A549 (cell line): ENCODE measurements around the gene FGG. TPM values are rescaled to one million over a fixed set of nuclear protein-coding genes. Genes with fewer than 3 reads are reported as not detected.

Experiments
- ATAC-seq, 2 experiments: fragments of 200-7000 bp in 1 of 2; fragments of >200 bp in 1 of 2; cut with Nextera tagmentation in 1 of 2; cut with Tn5 transposase in 1 of 2; 3 replicates each; pipeline versions ENCODE4 v1.8.0 to v1.9.1; 2018 to 2020; ENCODE audit warnings: mild to moderate bottlenecking in 1 of 2, moderate library complexity in 1 of 2
- CTCF ChIA-PET: fragments of 300-600 bp; sonication (Branson Sonifier 250); formaldehyde crosslinking; extraction: SDS; loops from one replicate; lab custom pipeline; 2021; ENCODE audit warnings: antibody characterized with exemption, inconsistent platforms; lab: Yijun Ruan, JAX
- POLR2A ChIA-PET: fragments of 350-600 bp; formaldehyde crosslinking; extraction: SDS; loops from one replicate; lab custom pipeline; 2021; ENCODE audit warnings: antibody characterized with exemption, inconsistent platforms; lab: Yijun Ruan, JAX
- DNase-seq, 2 experiments: peaks; one replicate each; pipeline versions ENCODE4 v3.0.0 to v3.0.0-alpha.2; 2011 to 2016; ENCODE audit warnings: low read depth in 1 of 2, low spot score in 1 of 2
- FAIRE-seq: peaks from 2 replicates; lab custom pipeline; 2011; peaks lifted over from hg19 to GRCh38; lab: Jason Lieb, UNC
- H3K27ac ChIP-seq, 2 experiments: fragments of >200 bp; sonication (Bioruptor Twin); formaldehyde crosslinking; 3 replicates each; pipeline ENCODE4 v1.5.1; 2016 to 2017
- H3K4me1 ChIP-seq: fragments of >200 bp; sonication (Bioruptor Twin); formaldehyde crosslinking; 3 replicates; pipeline ENCODE4 v1.6.1; 2016
- H3K4me2 ChIP-seq: fragments of >200 bp; sonication (Bioruptor Twin); formaldehyde crosslinking; 3 replicates; pipeline ENCODE4 v1.6.1; 2016
- H3K4me3 ChIP-seq: fragments of >200 bp; sonication (Bioruptor Twin); formaldehyde crosslinking; 3 replicates; pipeline ENCODE4 v1.5.1; 2016
- H3K9me3 ChIP-seq: fragments of >200 bp; sonication (Bioruptor Twin); formaldehyde crosslinking; 3 replicates; pipeline ENCODE4 v1.6.1; 2016
- CBX8 ChIP-seq: fragments of 200-600 bp; sonication (generic); IDR thresholded peaks from 2 replicates; pipeline ENCODE4 v1.6.1; 2016
- CTCF ChIP-seq: fragments of >200 bp; sonication (Bioruptor Twin); formaldehyde crosslinking; IDR thresholded peaks from 3 replicates; pipeline ENCODE4 v1.5.1; 2016
- E2F6 ChIP-seq: IDR thresholded peaks from 2 replicates; pipeline ENCODE4 v1.6.1; 2012; ENCODE audit warnings: low read depth, borderline replicate concordance
- EHF ChIP-seq: fragments of 250-450 bp; sonication (Bioruptor Pico); IDR thresholded peaks from 2 replicates; pipeline ENCODE4 v1.5.0; 2020; ENCODE audit warnings: mild to moderate bottlenecking
- EHMT2 ChIP-seq: fragments of 200-600 bp; sonication (generic); IDR thresholded peaks from 2 replicates; pipeline ENCODE4 v1.6.1; 2016; ENCODE audit warnings: antibody characterized with exemption, low read depth, mild to moderate bottlenecking, moderate library complexity
- ELK1 ChIP-seq: fragments of 150-350 bp; IDR thresholded peaks from 2 replicates; pipeline ENCODE4 v1.6.1; 2014; ENCODE audit warnings: low read depth, mild to moderate bottlenecking, low read length
- FOSB ChIP-seq: fragments of 250-450 bp; sonication (Bioruptor Pico); IDR thresholded peaks from 2 replicates; pipeline ENCODE4 v1.5.0; 2020; ENCODE audit warnings: mild to moderate bottlenecking, moderate library complexity
- FOSL2 ChIP-seq, 2 experiments: fragments of 450-650 bp in 1 of 2; fragments of >200 bp in 1 of 2; sonication (Bioruptor Twin) in 1 of 2; formaldehyde crosslinking; IDR thresholded peaks; 2 replicates each; pipeline versions ENCODE4 v1.5.0 to v1.6.1; 2016 to 2020; ENCODE audit warnings: mild to moderate bottlenecking in 1 of 2, moderate library complexity in 1 of 2
- FOXS1 ChIP-seq: fragments of 250-450 bp; sonication (Bioruptor Pico); IDR thresholded peaks from 2 replicates; pipeline ENCODE4 v1.5.0; 2020; ENCODE audit warnings: mild to moderate bottlenecking, moderate library complexity
- HDAC2 ChIP-seq: fragments of 200-600 bp; sonication (generic); IDR thresholded peaks from 2 replicates; pipeline ENCODE4 v1.6.1; 2016
- HEYL ChIP-seq: fragments of 250-450 bp; sonication (Bioruptor Pico); IDR thresholded peaks from 2 replicates; pipeline ENCODE4 v1.8.0; 2021; ENCODE audit warnings: mild to moderate bottlenecking, moderate library complexity
- HOXB13 ChIP-seq: fragments of 250-450 bp; sonication (Bioruptor Pico); IDR thresholded peaks from 2 replicates; pipeline ENCODE4 v1.5.0; 2020; ENCODE audit warnings: low read depth, mild to moderate bottlenecking, moderate library complexity
- JUN ChIP-seq, 2 experiments: fragments of >200 bp; sonication (Bioruptor Twin); formaldehyde crosslinking; IDR thresholded peaks; 2 replicates in 1 of 2; 3 replicates in 1 of 2; pipeline ENCODE4 v1.6.1; 2016 to 2017
- MAZ ChIP-seq: fragments of 150-350 bp; IDR thresholded peaks from 2 replicates; pipeline ENCODE4 v1.6.1; 2014; ENCODE audit warnings: antibody characterized with exemption, low read depth, low read length, borderline replicate concordance
- MYC ChIP-seq: IDR thresholded peaks from 2 replicates; pipeline ENCODE4 v1.6.1; 2012; ENCODE audit warnings: mild to moderate bottlenecking, inconsistent platforms, low read length, improper control_type of control experiment, borderline replicate concordance
- NPAS2 ChIP-seq: fragments of 250-450 bp; sonication (Bioruptor Pico); IDR thresholded peaks from 2 replicates; pipeline ENCODE4 v1.8.0; 2022; ENCODE audit warnings: mild to moderate bottlenecking, moderate library complexity, borderline replicate concordance
- PBX3 ChIP-seq: IDR thresholded peaks from 2 replicates; pipeline ENCODE4 v1.6.1; 2012
- POLR2A ChIP-seq: IDR thresholded peaks from 2 replicates; pipeline ENCODE4 v1.6.1; 2012; ENCODE audit warnings: mild to moderate bottlenecking, low read length
- POLR2AphosphoS2 ChIP-seq: conservative IDR thresholded peaks from 2 replicates; pipeline ENCODE4 v1.6.1; 2012; ENCODE audit warnings: low read length, improper control_type of control experiment, inconsistent platforms
- REST ChIP-seq: fragments of 200-600 bp; sonication (generic); IDR thresholded peaks from 2 replicates; pipeline ENCODE4 v1.6.1; 2016; ENCODE audit warnings: antibody characterized with exemption, mild to moderate bottlenecking, moderate library complexity
- SMC3 ChIP-seq: fragments of >200 bp; sonication (Bioruptor Twin); formaldehyde crosslinking; IDR thresholded peaks from 3 replicates; pipeline ENCODE4 v1.6.1; 2018; ENCODE audit warnings: inconsistent platforms
- SREBF2 ChIP-seq: fragments of 450-650 bp; IDR thresholded peaks from 2 replicates; pipeline ENCODE4 v1.6.1; 2014; ENCODE audit warnings: mild to moderate bottlenecking, moderate library complexity
- ZC3H11A ChIP-seq: fragments of 450-650 bp; IDR thresholded peaks from 2 replicates; pipeline ENCODE4 v1.6.1; 2014; ENCODE audit warnings: antibody characterized with exemption, mild to moderate bottlenecking
- ZFP36 ChIP-seq: fragments of 450-650 bp; IDR thresholded peaks from 2 replicates; pipeline ENCODE4 v1.6.1; 2014; ENCODE audit warnings: borderline replicate concordance; ENCODE audit not compliant: partially characterized antibody
- ZNF302 ChIP-seq: fragments of 250-450 bp; sonication (Bioruptor Pico); IDR thresholded peaks from 2 replicates; pipeline ENCODE4 v1.9.0; 2021; ENCODE audit warnings: inconsistent platforms, mild to moderate bottlenecking, moderate library complexity
- ZSCAN20 ChIP-seq: fragments of 250-450 bp; sonication (Bioruptor Pico); IDR thresholded peaks from 2 replicates; pipeline ENCODE4 v1.8.0; 2022; ENCODE audit warnings: mild to moderate bottlenecking, moderate library complexity
- WGBS: methylation state at CpG from one replicate; pipeline ENCODE4 v1.1.6; 2017; ENCODE audit errors: missing lambda C conversion rate; 5-methylcytosine and 5-hydroxymethylcytosine counted together
- polyA plus RNA-seq, 4 experiments: library from polyadenylated mRNA; depleted of rRNA in 3 of 4; stranded (reverse); fragments of >200 nt; fragmentation: RNase III in 1 of 4; extraction: RNeasy Plus Mini Kit Qiagen cat#74134 plus additional on column Dnase treatment in 1 of 4; gene quantifications; 2 replicates in 3 of 4; 3 replicates in 1 of 4; pipeline ENCODE4 v1.2.3, GENCODE V29; 2011 to 2017
- TF ChIP-seq, protein P1 (sequence below): fragments of 250-450 bp; sonication (Bioruptor Pico); IDR thresholded peaks from 2 replicates; pipeline ENCODE4 v1.5.0; 2020; ENCODE audit warnings: low read depth, mild to moderate bottlenecking, moderate library complexity
- TF ChIP-seq, protein P2 (sequence below): fragments of >200 bp; sonication (Bioruptor Twin); formaldehyde crosslinking; IDR thresholded peaks from 3 replicates; pipeline ENCODE4 v1.6.1; 2016

Gene FGG
- polyA plus RNA-seq, 2 of the 4 experiments (the other 2 are of a cell fraction), result 4.8 to 132 TPM

DNA sequence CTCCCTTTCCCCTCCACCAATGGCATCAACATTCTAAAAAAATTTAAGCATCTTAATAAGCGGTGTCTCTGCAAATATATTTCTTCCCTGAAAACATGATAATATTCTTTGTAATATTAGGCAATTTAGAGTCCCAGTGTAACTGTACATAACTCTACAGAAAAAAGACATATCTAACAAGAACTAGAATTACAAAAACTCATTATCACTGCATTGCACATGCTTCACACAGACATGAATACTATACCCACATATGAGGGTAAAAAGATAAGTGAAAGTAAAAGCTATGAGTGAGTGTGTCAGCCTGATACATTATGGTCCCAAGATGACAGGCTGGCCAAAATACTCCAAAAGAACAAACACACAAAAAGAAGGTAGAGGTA lies 52.0 kb downstream of the FGG start (continued):
- TF ChIP-seq REST, result no peak
- TF ChIP-seq NPAS2, result no peak
- TF ChIP-seq HDAC2, result no peak
- TF ChIP-seq E2F6, result no peak
- no peak for TF ChIP-seq HOXB13

- H3K9me3 ChIP-seq, result no peaks in the 10 kb centered on the region
- peaks cover 51% of the 10 kb centered on the region for H3K4me1 ChIP-seq
- 38% methylated on average over 9 of the region's 9 CpGs for WGBS
- FAIRE-seq (no peak), DNase-seq (peak; percentile 30 to 86), ATAC-seq (peak; percentile 89 to 91)
- ChIA-PET POLR2A (no interaction called here), CTCF (interaction anchor here (0.6 to 8.8 kb wide), 23 partner anchors 9 to 255 kb away, joined by 3 to 214 read pairs (median 5); partner anchors contain the start of genes FGG and PLRG1)
- H3K27ac ChIP-seq, result peak overlapping the region; percentile 70 to 74
- H3K4me2 ChIP-seq, result peak overlapping the region; percentile 64
- no peak overlapping the region for H3K4me3 ChIP-seq
- TF ChIP-seq MAZ (no peak), HEYL (CRISPR knock-in tag) (no peak), MYC (no peak), FOSL2 (IDR thresholded peaks at IDR 0.05) (no peak), FOSL2 (CRISPR knock-in tag; IDR thresholded peaks at IDR 0.05) (no peak), ZC3H11A (no peak), ELK1 (no peak), POLR2A (no peak), CBX8 (no peak), ZFP36 (no peak), JUN (IDR thresholded peaks at IDR 0.05) (no peak), ZNF302 (CRISPR knock-in tag) (no peak), FOSB (CRISPR knock-in tag) (no peak), EHF (CRISPR knock-in tag) (no peak), FOXS1 (CRISPR knock-in tag) (no peak), PBX3 (no peak), ZSCAN20 (CRISPR knock-in tag) (no peak), CTCF (peak; percentile 81), EHMT2 (peak; percentile 43; the same call in 1 of the 2 replicates), POLR2AphosphoS2 (no peak), SMC3 (peak; percentile 95), SREBF2 (no peak)
- TF ChIP-seq, protein P1, sequence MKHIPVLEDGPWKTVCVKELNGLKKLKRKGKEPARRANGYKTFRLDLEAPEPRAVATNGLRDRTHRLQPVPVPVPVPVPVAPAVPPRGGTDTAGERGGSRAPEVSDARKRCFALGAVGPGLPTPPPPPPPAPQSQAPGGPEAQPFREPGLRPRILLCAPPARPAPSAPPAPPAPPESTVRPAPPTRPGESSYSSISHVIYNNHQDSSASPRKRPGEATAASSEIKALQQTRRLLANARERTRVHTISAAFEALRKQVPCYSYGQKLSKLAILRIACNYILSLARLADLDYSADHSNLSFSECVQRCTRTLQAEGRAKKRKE (CRISPR knock-in tag), result no peak
- TF ChIP-seq, protein P2, sequence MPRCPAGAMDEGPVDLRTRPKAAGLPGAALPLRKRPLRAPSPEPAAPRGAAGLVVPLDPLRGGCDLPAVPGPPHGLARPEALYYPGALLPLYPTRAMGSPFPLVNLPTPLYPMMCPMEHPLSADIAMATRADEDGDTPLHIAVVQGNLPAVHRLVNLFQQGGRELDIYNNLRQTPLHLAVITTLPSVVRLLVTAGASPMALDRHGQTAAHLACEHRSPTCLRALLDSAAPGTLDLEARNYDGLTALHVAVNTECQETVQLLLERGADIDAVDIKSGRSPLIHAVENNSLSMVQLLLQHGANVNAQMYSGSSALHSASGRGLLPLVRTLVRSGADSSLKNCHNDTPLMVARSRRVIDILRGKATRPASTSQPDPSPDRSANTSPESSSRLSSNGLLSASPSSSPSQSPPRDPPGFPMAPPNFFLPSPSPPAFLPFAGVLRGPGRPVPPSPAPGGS, result no peak
Measured at GRCh38 chr4:154559494-154560418, 52.7 kb downstream of the FGG start.
